Neuronal stem cell (in vitro differentiated cells): Measurements from ENCODE around the gene MTMR3.

ENCODE experiments used
- DNase-seq: peaks from one replicate; pipeline ENCODE4 v3.0.0-alpha.2; 2013; ENCODE audit warnings: low spot score
- H2AFZ ChIP-seq: one replicate; pipeline ENCODE4 v1.6.1; 2013; ENCODE audit warnings: mild to moderate bottlenecking, low read length, inconsistent platforms
- H2AK5ac ChIP-seq: 2 replicates; pipeline ENCODE4 v1.6.1; 2013; ENCODE audit warnings: low read depth, mild to moderate bottlenecking, inconsistent platforms, low read length, moderate library complexity, mixed read lengths
- H2BK120ac ChIP-seq: 2 replicates; pipeline ENCODE4 v1.6.1; 2013; ENCODE audit warnings: low read depth, mild to moderate bottlenecking, inconsistent platforms, low read length, moderate library complexity, mixed read lengths
- H2BK12ac ChIP-seq: one replicate; pipeline ENCODE4 v1.6.1; 2013; ENCODE audit warnings: low read length, inconsistent platforms
- H2BK15ac ChIP-seq: 2 replicates; pipeline ENCODE4 v1.6.1; 2013; ENCODE audit warnings: mild to moderate bottlenecking, low read length, inconsistent platforms, mixed read lengths
- H2BK5ac ChIP-seq: one replicate; pipeline ENCODE4 v1.6.1; 2013; ENCODE audit warnings: inconsistent platforms, mild to moderate bottlenecking, low read length, moderate library complexity
- H3K14ac ChIP-seq: one replicate; pipeline ENCODE4 v1.6.1; 2013; ENCODE audit warnings: low read length, inconsistent platforms
- H3K18ac ChIP-seq: 2 replicates; pipeline ENCODE4 v1.6.1; 2013; ENCODE audit warnings: low read length, inconsistent platforms
- H3K23ac ChIP-seq: 2 replicates; pipeline ENCODE4 v1.6.1; 2013; ENCODE audit warnings: low read depth, mild to moderate bottlenecking, mixed read lengths, low read length, inconsistent platforms; ENCODE audit not compliant: poor library complexity
- H3K27ac ChIP-seq: replicated peaks from 3 replicates; pipeline ENCODE4 v1.5.1; 2013; ENCODE audit warnings: low read length, inconsistent platforms
- H3K27me3 ChIP-seq, 3 experiments: 2 replicates each; pipeline ENCODE4 v1.6.1; 2013; ENCODE audit warnings: low read length in 3 of 3, mild to moderate bottlenecking in 2 of 3, inconsistent platforms in 1 of 3, low read depth in 1 of 3, mixed read lengths in 1 of 3, moderate library complexity in 1 of 3; ENCODE audit not compliant: control insufficient read depth in 3 of 3, insufficient read depth in 3 of 3
- H3K36me3 ChIP-seq, 2 donors: replicated peaks in 1 of 2; 2 replicates each; pipeline ENCODE4 v1.6.1; 2013; ENCODE audit warnings: low read length in 2 of 2; ENCODE audit not compliant: control insufficient read depth in 2 of 2, insufficient read depth in 2 of 2
- H3K4ac ChIP-seq: 2 replicates; pipeline ENCODE4 v1.6.1; 2013; ENCODE audit warnings: inconsistent platforms, mild to moderate bottlenecking, low read length, moderate library complexity
- H3K4me1 ChIP-seq, 2 donors: 1 replicate in 1 of 2; 2 replicates in 1 of 2; pipeline ENCODE4 v1.6.1; 2013; ENCODE audit warnings: low read length in 2 of 2, low read depth in 1 of 2; ENCODE audit not compliant: control insufficient read depth in 2 of 2, insufficient read depth in 1 of 2
- H3K4me2 ChIP-seq: one replicate; pipeline ENCODE4 v1.6.1; 2013; ENCODE audit warnings: mild to moderate bottlenecking, low read length, inconsistent platforms; ENCODE audit not compliant: insufficient read depth, poor library complexity, severe bottlenecking
- H3K4me3 ChIP-seq, 2 donors: 2 replicates each; pipeline ENCODE4 v1.5.1; 2013; ENCODE audit warnings: low read length in 2 of 2, mild to moderate bottlenecking in 2 of 2, inconsistent platforms in 1 of 2, moderate library complexity in 1 of 2
- H3K79me1 ChIP-seq: one replicate; pipeline ENCODE4 v1.6.1; 2013; ENCODE audit warnings: low read depth, mild to moderate bottlenecking, inconsistent platforms, low read length, moderate library complexity
- H3K9ac ChIP-seq: one replicate; pipeline ENCODE4 v1.6.1; 2013; ENCODE audit warnings: mild to moderate bottlenecking, low read depth, low read length, inconsistent platforms; ENCODE audit not compliant: poor library complexity
- H3K9me3 ChIP-seq, 2 donors: replicated peaks in 1 of 2; 2 replicates each; pipeline versions ENCODE3 to v1.6.1; 2013; ENCODE audit warnings: low read length in 2 of 2, mild to moderate bottlenecking in 2 of 2, inconsistent platforms in 1 of 2, low read depth in 1 of 2, mixed read lengths in 1 of 2, moderate library complexity in 1 of 2; ENCODE audit not compliant: control insufficient read depth in 2 of 2, insufficient read depth in 1 of 2
- H4K8ac ChIP-seq: one replicate; pipeline ENCODE4 v1.6.1; 2013; ENCODE audit warnings: low read depth, mild to moderate bottlenecking, inconsistent platforms, low read length, moderate library complexity
- H4K91ac ChIP-seq: one replicate; pipeline ENCODE4 v1.6.1; 2013; ENCODE audit warnings: low read length, low read depth, mild to moderate bottlenecking, inconsistent platforms; ENCODE audit not compliant: poor library complexity
- WGBS, 2 donors: extraction: QIAGEN DNeasy Blood & Tissue Kit; methylation state at CpG; one replicate each; pipeline ENCODE4 v1.1.7; 2013; ENCODE audit warnings: missing lambda C conversion rate in 2 of 2, mixed read lengths in 1 of 2; ENCODE audit not compliant: insufficient read length in 2 of 2, insufficient replicate concordance in 1 of 2; ENCODE audit errors: extremely low coverage in 2 of 2; 5-methylcytosine and 5-hydroxymethylcytosine counted together

The MTMR3 gene

GRCh38 chr22:29903371-29903770 lies 20.4 kb downstream of the MTMR3 start:
- Histone ChIP-seq H3K36me3 (no peaks in the 10 kb centered on the region), H2BK15ac (no peak overlapping the region), H2BK5ac (no peak overlapping the region), H3K27me3 (no peaks in the 10 kb centered on the region), H3K4me1 (peaks cover 2 to 3% of the 10 kb centered on the region in 2 donors), H3K14ac (no peak overlapping the region), H4K91ac (no peak overlapping the region), H2AK5ac (no peak overlapping the region), H3K27ac (no peak overlapping the region), H2BK120ac (no peak overlapping the region), H3K18ac (no peak overlapping the region), H3K4ac (no peak overlapping the region), H2BK12ac (no peak overlapping the region), H3K9me3 (no peaks in the 10 kb centered on the region), H3K23ac (no peak overlapping the region), H2AFZ (no peak overlapping the region), H3K9ac (no peak overlapping the region), H3K4me3 (no peak overlapping the region), H3K79me1 (peaks cover 1% of the 10 kb centered on the region), H3K4me2 (no peak overlapping the region), H4K8ac (no peak overlapping the region)
- DNase-seq = no peak
- WGBS, 2 donors = no CpG with 5 or more reads among the region's 5 CpGs

- peaks cover 2 to 3% of the 10 kb centered on the region in 2 donors for H3K4me1 ChIP-seq
- H3K36me3 ChIP-seq = no peaks in the 10 kb centered on the region
- H3K23ac ChIP-seq = no peak overlapping the region
- DNase-seq = no peak
- no peaks in the 10 kb centered on the region for H3K79me1 ChIP-seq
- no peaks in the 10 kb centered on the region for H3K9me3 ChIP-seq
- H3K18ac ChIP-seq = no peak overlapping the region
- H3K27ac ChIP-seq = no peak overlapping the region
- no peak overlapping the region for H4K91ac ChIP-seq
- no peak overlapping the region for H2AK5ac ChIP-seq
- no peak overlapping the region for H4K8ac ChIP-seq
- H2BK15ac ChIP-seq = no peak overlapping the region
- H2BK5ac ChIP-seq = no peak overlapping the region
- no peak overlapping the region for H3K9ac ChIP-seq
- no peak overlapping the region for H2AFZ ChIP-seq
- H2BK120ac ChIP-seq = no peak overlapping the region
- H3K4me2 ChIP-seq = no peak overlapping the region
- WGBS, 2 donors = no CpG with 5 or more reads among the region's 3 CpGs
- H3K4me3 ChIP-seq = no peak overlapping the region
- no peak overlapping the region for H3K4ac ChIP-seq
- H3K27me3 ChIP-seq = no peaks in the 10 kb centered on the region
- no peak overlapping the region for H3K14ac ChIP-seq
- H2BK12ac ChIP-seq = no peak overlapping the region
Measured at GRCh38 chr22:29904020-29904419, 21.0 kb downstream of the MTMR3 start.

GRCh38 chr22:29907753-29908515 lies 25.0 kb downstream of the MTMR3 start:
- no peak overlapping the region for H3K4me3 ChIP-seq
- H3K23ac ChIP-seq = no peak overlapping the region
- H2AK5ac ChIP-seq = no peak overlapping the region
- H3K9me3 ChIP-seq = peaks cover 0 to 2% of the 10 kb centered on the region in 2 donors
- H2BK5ac ChIP-seq = no peak overlapping the region
- no peaks in the 10 kb centered on the region for H3K27me3 ChIP-seq
- H3K79me1 ChIP-seq = peaks cover 1% of the 10 kb centered on the region
- H2BK120ac ChIP-seq = no peak overlapping the region
- H4K8ac ChIP-seq = no peak overlapping the region
- H4K91ac ChIP-seq = no peak overlapping the region
- peaks cover 2 to 3% of the 10 kb centered on the region in 2 donors for H3K4me1 ChIP-seq
- H3K4me2 ChIP-seq = no peak overlapping the region
- no peak overlapping the region for H2AFZ ChIP-seq
- H3K27ac ChIP-seq = no peak overlapping the region
- no peak overlapping the region for H3K14ac ChIP-seq
- no peaks in the 10 kb centered on the region for H3K36me3 ChIP-seq
- H2BK12ac ChIP-seq = no peak overlapping the region
- H2BK15ac ChIP-seq = no peak overlapping the region
- DNase-seq = no peak
- no peak overlapping the region for H3K4ac ChIP-seq
- no peak overlapping the region for H3K18ac ChIP-seq
- no CpG with 5 or more reads among the region's 5 CpGs for WGBS, 2 donors
- no peak overlapping the region for H3K9ac ChIP-seq

GRCh38 chr22:29912141-29912540 lies 29.2 kb downstream of the MTMR3 start:
- no peak overlapping the region for H3K4me3 ChIP-seq
- H3K14ac ChIP-seq = no peak overlapping the region
- no peak overlapping the region for H2AK5ac ChIP-seq
- no peak overlapping the region for H3K4ac ChIP-seq
- H3K4me2 ChIP-seq = no peak overlapping the region
- H2AFZ ChIP-seq = no peak overlapping the region
- no peak overlapping the region for H2BK120ac ChIP-seq
- H3K18ac ChIP-seq = no peak overlapping the region
- no peak overlapping the region for H4K8ac ChIP-seq
- H3K4me1 ChIP-seq = peaks cover 2 to 3% of the 10 kb centered on the region in 2 donors
- H3K23ac ChIP-seq = no peak overlapping the region
- H2BK5ac ChIP-seq = no peak overlapping the region
- no peak overlapping the region for H3K27ac ChIP-seq
- no peak overlapping the region for H2BK15ac ChIP-seq
- H3K36me3 ChIP-seq = no peaks in the 10 kb centered on the region
- no peak overlapping the region for H4K91ac ChIP-seq
- H3K9me3 ChIP-seq = peaks cover 0 to 2% of the 10 kb centered on the region in 2 donors
- no peak for DNase-seq
- H3K27me3 ChIP-seq = no peaks in the 10 kb centered on the region
- no peak overlapping the region for H3K9ac ChIP-seq
- no CpG with 5 or more reads among the region's 4 CpGs for WGBS, 2 donors
- H2BK12ac ChIP-seq = no peak overlapping the region
- peaks cover 3% of the 10 kb centered on the region for H3K79me1 ChIP-seq
